Heart left ventricle (tissue), 16 donors: Measurements from ENCODE around the gene COA5. TPM values are rescaled to one million over a fixed set of nuclear protein-coding genes. Genes with fewer than 3 reads are reported as not detected.

Source experiments
- ATAC-seq, 4 donors: fragments of 200-7000 bp; cut with Tn5 transposase; one replicate each; pipeline ENCODE4 v1.9.1; 2020 to 2022; ENCODE audit warnings: moderate library complexity in 4 of 4, mild to moderate bottlenecking in 3 of 4, moderate number of reproducible peaks in 1 of 4
- DNase-seq, 5 donors: peaks; one replicate each; pipeline ENCODE4 v3.0.0-alpha.2; 2020
- H3K27ac ChIP-seq, 12 donors: fragments of 200-600 bp; sonication (generic) in 4 of 12; one replicate each; pipeline versions ENCODE4 v1.5.0 to v1.8.0; 2016 to 2022; ENCODE audit warnings: mild to moderate bottlenecking in 2 of 12
- H3K27me3 ChIP-seq, 9 donors: fragments of 200-600 bp; sonication (generic) in 2 of 9; one replicate each; pipeline versions ENCODE4 v1.5.1 to v1.8.0; 2016 to 2022; ENCODE audit warnings: mild to moderate bottlenecking in 3 of 9
- H3K36me3 ChIP-seq, 9 donors: fragments of 200-600 bp; sonication (generic) in 2 of 9; one replicate each; pipeline versions ENCODE4 v1.5.0 to v1.8.0; 2018 to 2022; ENCODE audit warnings: mild to moderate bottlenecking in 2 of 9
- H3K4me1 ChIP-seq, 12 donors: fragments of 200-600 bp; sonication (generic) in 4 of 12; one replicate each; pipeline versions ENCODE4 v1.5.0 to v1.8.0; 2016 to 2022; ENCODE audit warnings: mild to moderate bottlenecking in 3 of 12
- H3K4me3 ChIP-seq, 12 donors: fragments of 200-600 bp; sonication (generic) in 4 of 12; one replicate each; pipeline versions ENCODE4 v1.5.0 to v1.8.0; 2017 to 2022; ENCODE audit warnings: mild to moderate bottlenecking in 9 of 12, moderate library complexity in 4 of 12
- H3K9me3 ChIP-seq, 12 donors: fragments of 200-600 bp; sonication (generic) in 4 of 12; one replicate each; pipeline versions ENCODE4 v1.5.0 to v1.8.0; 2016 to 2022; ENCODE audit warnings: mild to moderate bottlenecking in 1 of 12
- POLR2A ChIP-seq, 2 donors: fragments of 450-650 bp; IDR thresholded peaks; one replicate each; pipeline ENCODE4 v1.6.1; 2017; ENCODE audit warnings: antibody characterized with exemption in 2 of 2, mild to moderate bottlenecking in 2 of 2, moderate library complexity in 2 of 2
- WGBS, 4 donors: extraction: QIAGEN DNeasy Blood & Tissue Kit in 2 of 4; methylation state at CpG; one replicate each; pipeline versions ENCODE4 v1.1.5 to v1.1.7; 2013 to 2018; 5-methylcytosine and 5-hydroxymethylcytosine counted together
- intact Hi-C, 10 donors: fragments of 100-400 bp; cut with DNase I; formaldehyde crosslinking; loops; one replicate each; pipeline versions ENCODE4 v1.11.1 to v1.14.2; 2022
- polyA plus RNA-seq, 2 donors: library from polyadenylated mRNA; stranded (reverse); fragments of 200-250 nt; gene quantifications; one replicate each; pipeline ENCODE4 v1.2.3, GENCODE V29; 2013
- total RNA-seq, 9 donors: library from RNA; depleted of rRNA in 2 of 9; stranded (reverse); fragments of >200 nt in 2 of 9; fragmentation: NEBNext Ultra II Directional in 3 of 9; extraction: Animal tissue kit (Norgen Biotek cat#: 25700) in 3 of 9; gene quantifications; one replicate each; pipeline versions ENCODE4 v1.1.0 to v1.2.4, GENCODE V29; 2016 to 2023
- TF ChIP-seq, protein P1 (sequence below), 12 donors: fragments of 200-600 bp; sonication (generic) in 4 of 12; IDR thresholded peaks; one replicate each; pipeline versions ENCODE4 v1.5.0 to v1.8.0; 2018 to 2022; ENCODE audit warnings: antibody characterized with exemption in 12 of 12, mild to moderate bottlenecking in 5 of 12
- donor health status: ischemic (EF 13 %, LVEDD 7.1; RV severe dilation, severe dysfunction).
- donor health status: healthy with polysubstance abuse.
- donor health status: DM: no; HTN: yes; CAD: no.
- donor health status: DM: no; HTN: no; CAD: no.
- donor health status: ischemic (EF 25% LVEDD 6.9; RV normal size, moderate dysfunction).
- donor health status: ischemic (EF 25% LVEDD 5.7; RV mildly dilated, moderate dysfunction).
- donor health status: healthy.
- donor health status: DM: yes; HTN: yes; CAD: no.
- donor health status: ischemic (EF 35%, LVEDD 5.7; RV mildly dilated, moderate dysfunction).
- donor health status: nonischemic (EF 11% LVEDD 7.7; RV severe dilation, severe dysfunction).
- donor health status: DM: yes; HTN: yes; CAD: no.
- donor health status: PGD.
- donor health status: ischemic (EF 29% LVEDD 5.4; RV normal size, mild dysfunction).
- donor health status: nonischemic (EF 23%, LVEDD 6.1; RV moderate dilation, normal function).

Gene COA5
- total and polyA plus RNA-seq, 11 donors: 19.6 to 39.5 (median 27.7) TPM

DNA sequence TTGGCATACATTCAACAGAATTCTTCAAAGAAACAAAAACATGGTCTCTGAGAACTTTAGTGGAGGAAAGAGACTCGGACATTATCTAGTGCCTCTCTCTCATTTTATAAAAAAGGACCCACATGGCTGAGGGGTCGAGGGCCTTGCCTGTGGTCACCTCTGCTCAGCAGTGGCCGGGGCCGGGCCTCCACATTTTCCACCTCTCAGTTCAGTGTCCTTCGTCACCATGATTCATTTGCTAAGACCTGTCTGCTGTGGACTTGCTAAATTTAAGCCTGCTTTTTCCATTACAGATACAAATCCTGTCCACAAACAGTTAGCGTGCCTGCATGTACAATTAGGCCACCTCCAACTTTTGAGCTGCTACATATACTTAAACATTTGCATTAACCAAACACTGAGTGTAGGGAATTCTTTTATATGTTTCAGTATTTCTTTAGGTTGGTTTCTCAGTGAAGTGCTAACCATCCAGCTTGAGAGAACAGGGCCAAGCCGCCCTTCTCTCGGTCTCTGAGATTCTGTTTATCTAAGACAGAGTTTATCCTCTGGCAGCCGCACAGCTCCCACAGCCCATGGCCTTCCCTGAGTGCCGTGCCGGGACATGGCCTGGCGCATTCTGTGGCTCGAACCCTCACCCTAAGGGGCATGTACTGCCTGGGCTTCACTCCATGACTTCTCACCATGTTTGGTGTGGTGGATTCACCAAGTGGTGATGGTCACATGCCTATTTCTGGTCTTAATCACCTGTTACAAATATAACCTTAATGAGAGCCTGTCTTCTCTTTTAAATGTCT lies 46.2 kb downstream of the COA5 start:
- DNase-seq (peak in 3 of 5 donors; percentile 36 to 52 (median 49)), ATAC-seq (peak; percentile 28 to 73 (median 53))
- H3K9me3 ChIP-seq: no peaks in the 10 kb centered on the region
- peaks cover 5 to 70% (median 43%) of the 10 kb centered on the region in 12 donors for H3K4me1 ChIP-seq
- peak overlapping the region; percentile 8 to 86 (median 80) for H3K27ac ChIP-seq
- TF ChIP-seq POLR2A (IDR thresholded peaks at IDR 0.05): no peak
- H3K36me3 ChIP-seq: peaks cover 0 to 87% (median 48%) of the 10 kb centered on the region in 9 donors
- intact Hi-C loops: loop anchor here in 3 of 10 donors (2.0 to 10.0 kb wide), 3 partner anchors 37 to 120 kb away; partner anchors contain the start of gene INPP4A (in 2 of the 3)
- no peak overlapping the region for H3K4me3 ChIP-seq
- 43 to 64% (median 50%) methylated on average over 13 of the region's 13 CpGs for WGBS, 4 donors
- H3K27me3 ChIP-seq: no peaks in the 10 kb centered on the region

DNA sequence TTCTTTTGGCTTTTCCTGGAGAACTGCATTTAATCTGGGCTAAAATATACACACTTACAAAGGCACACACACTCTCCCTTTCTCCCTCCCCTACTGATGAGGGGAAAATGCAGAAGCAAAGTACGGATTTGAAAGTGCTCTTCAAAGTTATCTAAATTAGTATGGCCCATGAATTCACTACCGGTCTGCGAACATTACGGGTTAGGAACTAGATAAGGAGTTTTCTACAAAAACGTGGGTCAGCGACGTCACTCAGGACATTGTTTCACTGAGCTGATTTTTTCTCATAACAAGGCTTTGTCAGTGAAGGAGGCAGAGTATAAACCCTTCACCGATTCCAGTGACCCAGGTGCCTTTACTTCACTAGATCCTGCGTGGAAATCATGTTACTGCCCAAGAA lies 47.3 kb downstream of the COA5 start:
- intact Hi-C loops: loop anchor here in 2 of 10 donors (5.0 to 10.0 kb wide), 2 partner anchors 116 to 119 kb away; partner anchors contain the start of gene INPP4A (in 2 of the 2)
- WGBS, 4 donors: 86 to 92% (median 90%) methylated on average over 9 of the region's 9 CpGs
- H3K36me3 ChIP-seq: peaks cover 0 to 87% (median 45%) of the 10 kb centered on the region in 9 donors

DNA sequence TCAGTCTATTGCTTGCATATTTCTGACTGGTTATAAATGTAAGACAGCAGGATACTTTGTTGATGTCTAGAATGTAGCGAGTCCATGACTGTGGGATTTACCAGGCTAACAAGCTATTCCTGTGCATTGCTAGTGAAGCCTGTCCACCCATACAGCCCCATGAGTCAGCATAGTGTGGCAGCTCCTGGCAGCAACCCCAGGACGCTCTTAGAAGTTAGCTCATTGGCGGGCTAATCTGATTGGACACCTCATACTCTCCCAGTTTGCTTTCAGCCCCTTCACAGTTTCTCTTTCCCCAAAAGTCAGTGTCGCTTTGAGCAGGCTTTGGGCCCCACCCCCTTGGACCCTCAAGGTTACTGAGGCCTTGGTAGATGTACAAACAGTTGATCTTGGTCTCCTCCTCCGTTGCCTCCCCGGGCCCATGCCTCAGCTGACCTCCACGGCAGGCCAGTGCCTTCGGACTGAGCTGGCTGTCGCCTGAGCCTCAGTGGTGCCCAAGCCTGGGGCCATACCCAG lies 48.0 kb downstream of the COA5 start:
- ATAC-seq (peak; percentile 86 to 92 (median 90)), DNase-seq (peak in 4 of 5 donors; percentile 58 to 82 (median 72))
- peaks cover 0 to 87% (median 45%) of the 10 kb centered on the region in 9 donors for H3K36me3 ChIP-seq
- peaks cover 5 to 80% (median 45%) of the 10 kb centered on the region in 12 donors for H3K4me1 ChIP-seq
- TF ChIP-seq, protein P1, sequence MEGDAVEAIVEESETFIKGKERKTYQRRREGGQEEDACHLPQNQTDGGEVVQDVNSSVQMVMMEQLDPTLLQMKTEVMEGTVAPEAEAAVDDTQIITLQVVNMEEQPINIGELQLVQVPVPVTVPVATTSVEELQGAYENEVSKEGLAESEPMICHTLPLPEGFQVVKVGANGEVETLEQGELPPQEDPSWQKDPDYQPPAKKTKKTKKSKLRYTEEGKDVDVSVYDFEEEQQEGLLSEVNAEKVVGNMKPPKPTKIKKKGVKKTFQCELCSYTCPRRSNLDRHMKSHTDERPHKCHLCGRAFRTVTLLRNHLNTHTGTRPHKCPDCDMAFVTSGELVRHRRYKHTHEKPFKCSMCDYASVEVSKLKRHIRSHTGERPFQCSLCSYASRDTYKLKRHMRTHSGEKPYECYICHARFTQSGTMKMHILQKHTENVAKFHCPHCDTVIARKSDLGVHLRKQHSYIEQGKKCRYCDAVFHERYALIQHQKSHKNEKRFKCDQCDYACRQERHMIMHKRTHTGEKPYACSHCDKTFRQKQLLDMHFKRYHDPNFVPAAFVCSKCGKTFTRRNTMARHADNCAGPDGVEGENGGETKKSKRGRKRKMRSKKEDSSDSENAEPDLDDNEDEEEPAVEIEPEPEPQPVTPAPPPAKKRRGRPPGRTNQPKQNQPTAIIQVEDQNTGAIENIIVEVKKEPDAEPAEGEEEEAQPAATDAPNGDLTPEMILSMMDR (IDR thresholded peaks at IDR 0.05): no peak
- no peak for TF ChIP-seq POLR2A (IDR thresholded peaks at IDR 0.05)
- H3K27ac ChIP-seq: peak overlapping the region in 11 of 12 donors; percentile 36 to 85 (median 62)
- H3K4me3 ChIP-seq: no peak overlapping the region
- WGBS, 4 donors: 69 to 80% (median 76%) methylated on average over 8 to 9 of the region's 9 CpGs
- H3K9me3 ChIP-seq: no peaks in the 10 kb centered on the region
- H3K27me3 ChIP-seq: no peaks in the 10 kb centered on the region
- intact Hi-C loops: loop anchor here in 2 of 10 donors (5.0 to 10.0 kb wide), 2 partner anchors 116 to 118 kb away; partner anchors contain the start of gene INPP4A (in 2 of the 2)

More for the DNA sequence above, 47.3 kb downstream of the COA5 start:
- Histone ChIP-seq H3K4me1 (peaks cover 5 to 77% (median 47%) of the 10 kb centered on the region in 12 donors), H3K27ac (peak overlapping the region in 11 of 12 donors; percentile 22 to 85 (median 74)), H3K9me3 (no peaks in the 10 kb centered on the region), H3K27me3 (no peaks in the 10 kb centered on the region), H3K4me3 (no peak overlapping the region)
- TF ChIP-seq, protein P1 (IDR thresholded peaks at IDR 0.05): no peak
- no peak for TF ChIP-seq POLR2A (IDR thresholded peaks at IDR 0.05)
- no peak for DNase-seq
- no peak for ATAC-seq

DNA sequence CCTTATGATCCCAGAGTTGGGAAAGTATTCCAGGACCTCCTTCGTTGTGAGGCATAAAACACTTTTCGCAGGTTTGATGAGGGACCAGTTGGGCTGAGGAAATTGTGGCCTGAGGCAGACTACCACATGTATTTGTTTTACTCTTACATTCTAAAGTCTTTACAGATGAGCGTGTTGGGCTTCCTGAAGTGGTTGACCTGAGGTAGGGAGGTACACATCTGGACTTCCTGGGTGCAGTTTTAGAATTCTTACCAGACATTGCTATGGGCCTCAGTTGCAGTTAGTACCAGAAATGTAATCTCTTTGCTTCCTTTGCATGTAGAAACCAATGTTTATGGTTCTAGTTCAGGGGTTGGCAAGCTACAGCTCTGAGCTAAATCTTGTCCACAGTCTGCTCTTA lies 48.7 kb downstream of the COA5 start:
- Histone ChIP-seq H3K9me3 (no peaks in the 10 kb centered on the region), H3K27ac (peak overlapping the region in 10 of 12 donors; percentile 36 to 85 (median 62)), H3K4me1 (peaks cover 5 to 74% (median 47%) of the 10 kb centered on the region in 12 donors), H3K27me3 (no peaks in the 10 kb centered on the region), H3K36me3 (peaks cover 0 to 87% (median 45%) of the 10 kb centered on the region in 9 donors), H3K4me3 (no peak overlapping the region)
- intact Hi-C loops: no loop called here
- 91 to 98% (median 96%) methylated on average over 3 of the region's 3 CpGs for WGBS, 4 donors
- ATAC-seq (no peak), DNase-seq (no peak)
- no peak for TF ChIP-seq POLR2A (IDR thresholded peaks at IDR 0.05)
- TF ChIP-seq, protein P1 (IDR thresholded peaks at IDR 0.05): no peak
